Right lobe of liver (tissue), 6 donors: ENCODE measurements around the gene RABEP2. TPM values are rescaled to one million over a fixed set of nuclear protein-coding genes. Genes with fewer than 3 reads are reported as not detected.
"Not testable (repeated sequence)": the region's sequence is repeated elsewhere in the genome, so short reads cannot be mapped to it uniquely, and the experiment has no call there.

Experiments
- ATAC-seq, 4 donors: fragments of 200-7000 bp; cut with Tn5 transposase; one replicate each; pipeline ENCODE4 v1.9.1; 2020; ENCODE audit warnings: mild to moderate bottlenecking in 4 of 4, moderate library complexity in 4 of 4
- DNase-seq, 3 donors: peaks; one replicate each; pipeline ENCODE4 v3.0.0-alpha.2; 2020
- H3K27ac ChIP-seq, 3 donors: fragments of 200-600 bp; one replicate each; pipeline ENCODE4 v1.8.0; 2022
- H3K27me3 ChIP-seq, 2 donors: fragments of 200-600 bp; one replicate each; pipeline ENCODE4 v1.8.0; 2022
- H3K36me3 ChIP-seq, 4 donors: fragments of 200-600 bp; sonication (generic) in 1 of 4; one replicate each; pipeline versions ENCODE4 v1.5.1 to v1.8.0; 2017 to 2022; ENCODE audit warnings: control low read depth in 1 of 4
- H3K4me1 ChIP-seq, 4 donors: fragments of 200-600 bp; sonication (generic) in 1 of 4; one replicate each; pipeline versions ENCODE4 v1.5.1 to v1.8.0; 2017 to 2022; ENCODE audit warnings: control low read depth in 1 of 4
- H3K4me3 ChIP-seq, 3 donors: fragments of 200-600 bp; one replicate each; pipeline ENCODE4 v1.8.0; 2022
- H3K9me3 ChIP-seq, 4 donors: fragments of 200-600 bp; sonication (generic) in 1 of 4; one replicate each; pipeline versions ENCODE4 v1.5.1 to v1.8.0; 2017 to 2022; ENCODE audit warnings: control low read depth in 1 of 4
- CTCF ChIP-seq, 4 donors: fragments of 200-600 bp in 3 of 4; fragments of 450-650 bp in 1 of 4; IDR thresholded peaks; one replicate each; pipeline versions ENCODE4 v1.5.1 to v1.8.0; 2016 to 2022; ENCODE audit warnings: antibody characterized with exemption in 4 of 4, mild to moderate bottlenecking in 2 of 4
- POLR2A ChIP-seq: fragments of 450-650 bp; IDR thresholded peaks from one replicate; pipeline ENCODE4 v1.6.1; 2017; ENCODE audit warnings: antibody characterized with exemption, mild to moderate bottlenecking
- WGBS: methylation state at CpG from one replicate; pipeline ENCODE4 v1.1.6; 2018; ENCODE audit warnings: low coverage, low lambda C conversion rate; ENCODE audit not compliant: insufficient coverage; ENCODE audit errors: missing lambda C conversion rate; 5-methylcytosine and 5-hydroxymethylcytosine counted together
- intact Hi-C, 2 donors: fragments of 100-400 bp; cut with DNase I; formaldehyde crosslinking; loops; one replicate each; pipeline versions ENCODE4 v1.11.2 to v1.14.1; 2022
- total RNA-seq, 6 experiments: library from RNA; depleted of rRNA in 2 of 6; stranded (reverse); fragments of >200 nt in 2 of 6; fragmentation: NEBNext Ultra II Directional in 3 of 6; extraction: Animal tissue kit (Norgen Biotek cat#: 25700) in 3 of 6; gene quantifications; one replicate each; pipeline versions ENCODE4 v1.1.0 to v1.2.4, GENCODE V29; 2016 to 2023
- donor health status: DM: no; HTN: yes; CAD: no.
- donor health status: DM: no; HTN: no; CAD: no.
- donor health status: DM: no; HTN: no; CAD: no.
- donor health status: DM: no; HTN: yes; CAD: no.
- donor health status: DM: no; HTN: yes; CAD: no.

RABEP2 gene
- total RNA-seq, 6 experiments from 2014 or later = 5.0 to 21.0 (median 9.1) TPM

- TF ChIP-seq CTCF (IDR thresholded peaks at IDR 0.05) (no peak), POLR2A (no peak)
- intact Hi-C loops = no loop called here
- DNase-seq (no peak), ATAC-seq (no peak)
- H3K4me1 ChIP-seq = peaks cover 0 to 4% (median 2%) of the 10 kb centered on the region in 4 donors
- no peak overlapping the region for H3K27ac ChIP-seq
- no peaks in the 10 kb centered on the region for H3K9me3 ChIP-seq
- H3K4me3 ChIP-seq = no peak overlapping the region
- H3K27me3 ChIP-seq = no peaks in the 10 kb centered on the region
- peaks cover 0 to 19% (median 11%) of the 10 kb centered on the region in 4 donors for H3K36me3 ChIP-seq
- 100% methylated on average over 1 of the region's 6 CpGs for WGBS
Measured at GRCh38 chr16:28874406-28874805, 50.6 kb downstream of the RABEP2 start.

GRCh38 chr16:28873543-28874201, 51.4 kb downstream of the RABEP2 start:
- TF ChIP-seq CTCF (IDR thresholded peaks at IDR 0.05) (peak; percentile 49 to 63 (median 56)), POLR2A (no peak)
- H3K36me3 ChIP-seq = peaks cover 0 to 26% (median 15%) of the 10 kb centered on the region in 4 donors
- H3K9me3 ChIP-seq = no peaks in the 10 kb centered on the region
- intact Hi-C loops = no loop called here
- H3K27me3 ChIP-seq = no peaks in the 10 kb centered on the region
- H3K27ac ChIP-seq = no peak overlapping the region
- 83% methylated on average over 10 of the region's 18 CpGs for WGBS
- ATAC-seq = peak; percentile 34 to 65 (median 56)
- DNase-seq = peak in 1 of 3 donors; percentile 47
- H3K4me3 ChIP-seq = no peak overlapping the region
- no peaks in the 10 kb centered on the region for H3K4me1 ChIP-seq

DNA sequence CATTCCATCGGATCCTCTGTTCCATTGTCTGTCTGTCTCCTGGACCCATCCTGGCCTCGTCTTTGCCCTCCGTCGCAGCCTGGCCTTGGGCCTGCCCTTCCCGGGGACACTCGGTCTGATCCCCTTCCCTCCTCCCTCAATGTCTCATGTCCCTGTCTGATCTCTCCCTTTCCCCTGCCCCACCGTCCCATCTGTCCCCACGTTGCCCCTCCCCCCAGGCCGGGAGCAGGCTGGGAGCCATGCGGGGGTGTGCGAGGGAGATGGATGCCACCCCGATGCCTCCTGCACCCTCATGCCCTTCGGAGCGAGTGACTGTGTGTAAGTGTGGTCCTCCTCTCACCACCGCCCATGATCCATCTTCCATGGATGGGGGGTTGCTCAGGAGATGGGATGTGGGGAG, 52.1 kb downstream of the RABEP2 start:
- H3K4me3 ChIP-seq = no peak overlapping the region
- no peaks in the 10 kb centered on the region for H3K9me3 ChIP-seq
- H3K27me3 ChIP-seq = no peaks in the 10 kb centered on the region
- H3K4me1 ChIP-seq = no peaks in the 10 kb centered on the region
- intact Hi-C loops = no loop called here
- DNase-seq (no peak), ATAC-seq (no peak)
- no peak overlapping the region for H3K27ac ChIP-seq
- H3K36me3 ChIP-seq = peaks cover 0 to 34% (median 18%) of the 10 kb centered on the region in 4 donors
- TF ChIP-seq POLR2A (no peak), CTCF (IDR thresholded peaks at IDR 0.05) (no peak)
- WGBS = 100% methylated on average over 5 of the region's 15 CpGs

DNA sequence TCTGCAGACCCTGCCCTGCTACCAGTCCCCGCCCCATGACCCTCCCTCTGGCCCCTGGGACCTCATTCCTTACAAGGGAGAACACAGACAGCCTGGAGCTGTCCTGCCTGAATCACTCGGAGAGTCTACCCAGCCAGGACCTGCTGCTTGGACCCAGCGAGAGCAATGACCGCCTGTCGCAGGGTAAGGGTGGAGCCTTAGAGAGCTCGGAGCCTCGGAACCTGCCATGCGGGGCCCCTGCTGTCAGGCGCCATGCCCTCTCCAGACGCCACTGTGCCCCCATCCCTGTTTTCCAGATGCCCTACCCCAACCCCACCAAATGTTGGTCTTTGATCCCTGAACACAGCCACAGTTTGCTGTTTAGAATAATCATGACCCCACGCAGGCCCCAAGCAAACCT, 55.8 kb downstream of the RABEP2 start:
- intact Hi-C loops = loop anchor here in 1 of 2 donors (10.0 kb wide), 1 partner anchor 54 kb away; no protein-coding TSS in a partner anchor
- peaks cover 0 to 11% (median 0%) of the 10 kb centered on the region in 4 donors for H3K4me1 ChIP-seq
- TF ChIP-seq CTCF (IDR thresholded peaks at IDR 0.05) = no peak
- no peak for TF ChIP-seq POLR2A
- peaks cover 0 to 46% (median 18%) of the 10 kb centered on the region in 4 donors for H3K36me3 ChIP-seq
- DNase-seq = no peak
- no peak overlapping the region for H3K27ac ChIP-seq
- H3K27me3 ChIP-seq = no peaks in the 10 kb centered on the region
- H3K4me3 ChIP-seq = no peak overlapping the region
- 100% methylated on average over 1 of the region's 11 CpGs for WGBS
- no peaks in the 10 kb centered on the region for H3K9me3 ChIP-seq
- no peak for ATAC-seq

DNA sequence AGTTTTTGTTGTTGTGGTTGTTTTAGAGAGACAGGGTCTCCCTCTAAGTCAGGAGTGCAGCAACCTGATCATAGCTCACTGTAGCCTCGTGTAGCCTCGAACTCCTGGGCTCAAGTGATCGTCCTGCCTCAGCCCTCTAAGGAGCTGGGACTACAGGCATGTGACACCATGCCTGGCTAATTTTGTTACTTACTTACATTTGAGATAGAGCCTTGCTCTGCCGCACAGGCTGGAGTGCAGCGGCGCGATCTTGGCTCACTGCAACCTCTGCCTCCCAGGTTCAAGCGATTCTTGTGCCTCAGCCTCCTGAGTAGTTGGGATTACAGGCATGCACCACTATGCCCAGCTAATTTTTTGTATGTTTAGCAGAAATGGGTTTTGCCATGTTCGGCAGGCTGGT, 57.4 kb downstream of the RABEP2 start:
- H3K27ac ChIP-seq, H3K27me3 ChIP-seq, H3K9me3 ChIP-seq, H3K4me3 ChIP-seq, DNase-seq, ATAC-seq: not testable (repeated sequence)
- intact Hi-C loops = loop anchor here in 1 of 2 donors (10.0 kb wide), 1 partner anchor 53 kb away; no protein-coding TSS in a partner anchor
- 89% methylated on average over 1 of the region's 9 CpGs for WGBS
- Histone ChIP-seq H3K4me1 (peaks cover 0 to 15% (median 0%) of the 10 kb centered on the region in 4 donors), H3K36me3 (peaks cover 0 to 46% (median 17%) of the 10 kb centered on the region in 4 donors)
